K562 (cell line): Measurements from ENCODE around the gene H2AZ2. TPM values are rescaled to one million over a fixed set of nuclear protein-coding genes. Genes with fewer than 3 reads are reported as not detected.
A peak's percentile ranks its signal among the peaks of the same experiment; 100 is the strongest.

Experiments used
- ATAC-seq: fragments of 200-7000 bp; cut with Tn5 transposase; 3 replicates; pipeline ENCODE4 v1.9.1; 2020; ENCODE audit warnings: moderate library complexity
- BruUV-seq: library from RNA; stranded (reverse); fragments of 400-500 nt; replicated peaks from 2 replicates; lab custom pipeline; 2021; lab: Mats Ljungman, UMichigan
- CTCF ChIA-PET: fragments of 300-600 bp; formaldehyde crosslinking; extraction: SDS; loops from one replicate; lab custom pipeline; 2021; ENCODE audit warnings: low intra/inter-chr PET ratio; lab: Yijun Ruan, JAX
- POLR2A ChIA-PET: fragments of 300-600, 350-650 bp; sonication (Branson Sonifier 250); formaldehyde crosslinking; extraction: SDS; loops from one replicate; lab custom pipeline; 2021; ENCODE audit warnings: antibody characterized with exemption, inconsistent platforms; lab: Yijun Ruan, JAX
- DNase-seq, 4 experiments: peaks; one replicate each; pipeline versions ENCODE4 v3.0.0 to v3.0.0-alpha.2; 2011 to 2018; ENCODE audit warnings: low spot score in 3 of 4, mixed read lengths in 3 of 4; ENCODE audit errors: extremely low read depth in 1 of 4
- FAIRE-seq: peaks from 2 replicates; lab custom pipeline; 2011; peaks lifted over from hg19 to GRCh38; lab: Jason Lieb, UNC
- H2AFZ ChIP-seq: 2 replicates; pipeline ENCODE4 v1.6.0; 2011; ENCODE audit warnings: low read depth, low read length, control low read depth, inconsistent platforms
- H3K27ac ChIP-seq: fragments of 200-600 bp; 3 replicates; pipeline ENCODE4 v1.8.0; 2011; ENCODE audit warnings: low read depth, mild to moderate bottlenecking, control low read depth, inconsistent platforms, low read length, moderate library complexity, mixed read lengths; ENCODE audit errors: extremely low read depth
- H3K27me3 ChIP-seq, 2 experiments: fragments of 300-600 bp in 1 of 2; 2 replicates in 1 of 2; 3 replicates in 1 of 2; pipeline versions ENCODE4 v1.6.0 to v1.8.0; 2011; ENCODE audit warnings: inconsistent platforms in 2 of 2, low read length in 2 of 2, mild to moderate bottlenecking in 1 of 2, mixed read lengths in 1 of 2, moderate library complexity in 1 of 2; ENCODE audit not compliant: control insufficient read depth in 2 of 2, insufficient read depth in 2 of 2
- H3K36me3 ChIP-seq: fragments of 300-600 bp; 3 replicates; pipeline ENCODE4 v1.8.0; 2011; ENCODE audit warnings: mild to moderate bottlenecking, low read length, inconsistent platforms; ENCODE audit not compliant: control insufficient read depth, insufficient read depth
- H3K4me1 ChIP-seq, 2 experiments: fragments of 200-600 bp in 1 of 2; replicated peaks in 1 of 2; 2 replicates in 1 of 2; 3 replicates in 1 of 2; pipeline versions ENCODE4 v1.5.1 to v1.8.0; 2011; ENCODE audit warnings: inconsistent platforms in 2 of 2, low read length in 2 of 2, mild to moderate bottlenecking in 1 of 2, mixed read lengths in 1 of 2, moderate library complexity in 1 of 2; ENCODE audit not compliant: control insufficient read depth in 2 of 2, insufficient read depth in 2 of 2
- H3K4me2 ChIP-seq: 2 replicates; pipeline ENCODE4 v1.6.1; 2011; ENCODE audit warnings: low read length, control low read depth, inconsistent platforms, mixed read lengths; ENCODE audit not compliant: insufficient read depth
- H3K4me3 ChIP-seq: fragments of 200-600 bp; sonication (generic), shearing (Covaris generic); 2 replicates; pipeline ENCODE4 v1.5.1; 2016; ENCODE audit warnings: control low read depth, inconsistent platforms
- H3K79me2 ChIP-seq: fragments of 200-600 bp; 3 replicates; pipeline ENCODE4 v1.8.0; 2011; ENCODE audit warnings: low read length, inconsistent platforms; ENCODE audit not compliant: control insufficient read depth, insufficient read depth
- H3K9ac ChIP-seq, 2 experiments: 2 replicates each; pipeline versions ENCODE4 v1.6.0 to v1.6.1; 2011; ENCODE audit warnings: low read depth in 2 of 2, low read length in 2 of 2, control low read depth in 1 of 2, inconsistent platforms in 1 of 2, mild to moderate bottlenecking in 1 of 2, mixed read lengths in 1 of 2; ENCODE audit not compliant: insufficient read depth in 1 of 2
- H3K9me1 ChIP-seq: one replicate; pipeline ENCODE4 v1.6.0; 2011; ENCODE audit warnings: inconsistent platforms, mild to moderate bottlenecking, low read length, moderate library complexity; ENCODE audit not compliant: control insufficient read depth, insufficient read depth
- H3K9me3 ChIP-seq: replicated peaks from 2 replicates; pipeline ENCODE4 v1.5.1; 2011; ENCODE audit warnings: low read depth, low read length, inconsistent platforms; ENCODE audit not compliant: control insufficient read depth, insufficient read depth
- H4K20me1 ChIP-seq: replicated peaks from 2 replicates; pipeline ENCODE4 v1.6.1; 2011; ENCODE audit warnings: low read length, inconsistent platforms, mixed read lengths; ENCODE audit not compliant: control insufficient read depth, insufficient read depth
- AFF1 ChIP-seq, 2 experiments: fragments of 450-650 bp; IDR thresholded peaks; 2 replicates each; pipeline ENCODE4 v1.6.1; 2018; ENCODE audit warnings: mild to moderate bottlenecking in 2 of 2, low read depth in 1 of 2; ENCODE audit not compliant: partially characterized antibody in 2 of 2
- CBX5 ChIP-seq: IDR thresholded peaks from 2 replicates; pipeline ENCODE4 v1.6.1; 2014; ENCODE audit warnings: low read depth, borderline replicate concordance
- CC2D1A ChIP-seq: fragments of 450-650 bp; IDR thresholded peaks from 2 replicates; pipeline ENCODE4 v1.6.1; 2017; ENCODE audit warnings: mild to moderate bottlenecking
- CTCFL ChIP-seq: IDR thresholded peaks from 2 replicates; pipeline ENCODE4 v1.6.1; 2011; ENCODE audit warnings: borderline replicate concordance, low read depth, mild to moderate bottlenecking, moderate library complexity, low read length; ENCODE audit not compliant: insufficient read depth, poor library complexity, severe bottlenecking
- E2F1 ChIP-seq: sonication (generic); formaldehyde crosslinking; IDR thresholded peaks from 2 replicates; pipeline ENCODE4 v1.8.1; 2023; ENCODE audit warnings: mild to moderate bottlenecking, missing genetic modification reagents, moderate library complexity
- FIP1L1 ChIP-seq: fragments of 200-400 bp; formaldehyde crosslinking; IDR thresholded peaks from 2 replicates; pipeline ENCODE4 v1.6.1; 2018; ENCODE audit warnings: mild to moderate bottlenecking, low read depth, low read length; ENCODE audit not compliant: poor library complexity, severe bottlenecking
- HIVEP1 ChIP-seq: fragments of 250-450 bp; sonication (Bioruptor Pico); IDR thresholded peaks from 2 replicates; pipeline ENCODE4 v1.4.0; 2020; ENCODE audit warnings: mild to moderate bottlenecking
- KHSRP ChIP-seq: fragments of 450-650 bp; IDR thresholded peaks from 2 replicates; pipeline ENCODE4 v1.6.1; 2017
- RAD51 ChIP-seq: fragments of 450-650 bp; IDR thresholded peaks from 2 replicates; pipeline ENCODE4 v1.7.1; 2016; ENCODE audit warnings: low read depth, mild to moderate bottlenecking, borderline replicate concordance
- ZBED1 ChIP-seq: IDR thresholded peaks from 2 replicates; pipeline ENCODE4 v1.6.1; 2014
- ZNF696 ChIP-seq: fragments of 250-450 bp; sonication (Bioruptor Pico); conservative IDR thresholded peaks from 2 replicates; pipeline ENCODE4 v1.4.0; 2020; ENCODE audit warnings: mild to moderate bottlenecking, moderate library complexity
- in situ Hi-C: fragments of 300-500 bp; cut with MboI; formaldehyde crosslinking; loops from 4 replicates; pipeline ENCODE4 v1.15.0; 2018; ENCODE audit warnings: inconsistent platforms, mixed read lengths
- intact Hi-C: fragments of 100-400 bp; cut with micrococcal nuclease; formaldehyde crosslinking; loops from 2 replicates; pipeline ENCODE4 v1.14.2; 2022
- polyA plus RNA-seq, 8 experiments: library from polyadenylated mRNA; depleted of rRNA in 4 of 8; stranded (reverse) in 5 of 8; unstranded in 3 of 8; fragments of >200 nt; fragmentation: Nextera tagmentation in 2 of 8; fragmentation: Illumina TruSeq in 1 of 8; extraction: Ambion mirVana in 2 of 8; extraction: Trizol in 1 of 8; gene quantifications; 2 replicates each; pipeline versions ENCODE4 v1.2.1 to v1.2.3, GENCODE V29; 2011 to 2014; ENCODE audit warnings: inconsistent platforms in 1 of 8, missing spikeins in 1 of 8
- total RNA-seq, 7 experiments: library from RNA; depleted of rRNA in 6 of 7; stranded (reverse); fragments of >200 nt in 6 of 7; fragmentation: Illumina TruSeq in 2 of 7; extraction: Trizol in 2 of 7; gene quantifications; 2 replicates each; pipeline versions ENCODE4 v1.2.1 to v1.2.3, GENCODE V29; 2011 to 2021; ENCODE audit warnings: low replicate concordance in 1 of 7

H2AZ2 gene
- total and polyA plus RNA-seq, 9 of the 15 experiments (the other 6 are each of a cell fraction or from before 2014, with no cell fraction given), result 105 to 382 (median 286) TPM

- peaks cover 0 to 6% of the 10 kb centered on the region in 2 experiments; a peak in 1 of 5 replicates for H3K27me3 ChIP-seq
- POLR2A ChIA-PET, result interaction anchor here (1.2 kb wide), 1 partner anchor 14 kb away, joined by 3 read pairs; no protein-coding TSS in a partner anchor
- no peak overlapping the region for H3K4me3 ChIP-seq
- TF ChIP-seq KHSRP (no peak), AFF1 (IDR thresholded peaks at IDR 0.05; ENCODE audit: low read depth in 1 of 2, partially characterized antibody in 2 of 2) (peak in 1 of 2 experiments; percentile 97), ZBED1 (no peak), CC2D1A (no peak), RAD51 (no peak), HIVEP1 (no peak), FIP1L1 (no peak), CTCFL (no peak), E2F1 (CRISPR knock-in tag) (no peak), CBX5 (peak; percentile 66; the same call in 1 of the 2 replicates), ZNF696 (CRISPR knock-in tag) (no peak)
- BruUV-seq, result no TSS peak
- H3K27ac ChIP-seq, result no peak overlapping the region
- no peak overlapping the region for H3K4me2 ChIP-seq
- in situ Hi-C loops (no loop called here), intact Hi-C loops (no loop called here)
- no peaks in the 10 kb centered on the region for H4K20me1 ChIP-seq
- DNase-seq (no peak), FAIRE-seq (no peak), ATAC-seq (no peak)
- no peaks in the 10 kb centered on the region for H3K36me3 ChIP-seq
- no peaks in the 10 kb centered on the region for H3K9me1 ChIP-seq
- no peaks in the 10 kb centered on the region for H3K4me1 ChIP-seq
- CTCF ChIA-PET, result no interaction called here
- peaks cover 2% of the 10 kb centered on the region; the same call in 1 of the 2 replicates for H3K9me3 ChIP-seq
- no peak overlapping the region for H3K9ac ChIP-seq
- no peaks in the 10 kb centered on the region for H3K79me2 ChIP-seq
- H2AFZ ChIP-seq, result no peak overlapping the region
These were observed 64.5 kb downstream of the H2AZ2 start for GRCh38 chr7:44783407-44783806.
